Neuronal stem cell (in vitro differentiated cells): ENCODE measurements around the gene SLC25A1.

Source experiments
- DNase-seq: peaks from one replicate; pipeline ENCODE4 v3.0.0-alpha.2; 2013; ENCODE audit warnings: low spot score
- H2AFZ ChIP-seq: one replicate; pipeline ENCODE4 v1.6.1; 2013; ENCODE audit warnings: mild to moderate bottlenecking, low read length, inconsistent platforms
- H2AK5ac ChIP-seq: 2 replicates; pipeline ENCODE4 v1.6.1; 2013; ENCODE audit warnings: low read depth, mild to moderate bottlenecking, inconsistent platforms, low read length, moderate library complexity, mixed read lengths
- H2BK120ac ChIP-seq: 2 replicates; pipeline ENCODE4 v1.6.1; 2013; ENCODE audit warnings: low read depth, mild to moderate bottlenecking, inconsistent platforms, low read length, moderate library complexity, mixed read lengths
- H2BK12ac ChIP-seq: one replicate; pipeline ENCODE4 v1.6.1; 2013; ENCODE audit warnings: low read length, inconsistent platforms
- H2BK15ac ChIP-seq: 2 replicates; pipeline ENCODE4 v1.6.1; 2013; ENCODE audit warnings: mild to moderate bottlenecking, low read length, inconsistent platforms, mixed read lengths
- H2BK5ac ChIP-seq: one replicate; pipeline ENCODE4 v1.6.1; 2013; ENCODE audit warnings: inconsistent platforms, mild to moderate bottlenecking, low read length, moderate library complexity
- H3K14ac ChIP-seq: one replicate; pipeline ENCODE4 v1.6.1; 2013; ENCODE audit warnings: low read length, inconsistent platforms
- H3K18ac ChIP-seq: 2 replicates; pipeline ENCODE4 v1.6.1; 2013; ENCODE audit warnings: low read length, inconsistent platforms
- H3K23ac ChIP-seq: 2 replicates; pipeline ENCODE4 v1.6.1; 2013; ENCODE audit warnings: low read depth, mild to moderate bottlenecking, mixed read lengths, low read length, inconsistent platforms; ENCODE audit not compliant: poor library complexity
- H3K27ac ChIP-seq: replicated peaks from 3 replicates; pipeline ENCODE4 v1.5.1; 2013; ENCODE audit warnings: low read length, inconsistent platforms
- H3K27me3 ChIP-seq, 3 experiments: 2 replicates each; pipeline ENCODE4 v1.6.1; 2013; ENCODE audit warnings: low read length in 3 of 3, mild to moderate bottlenecking in 2 of 3, inconsistent platforms in 1 of 3, low read depth in 1 of 3, mixed read lengths in 1 of 3, moderate library complexity in 1 of 3; ENCODE audit not compliant: control insufficient read depth in 3 of 3, insufficient read depth in 3 of 3
- H3K36me3 ChIP-seq, 2 donors: replicated peaks in 1 of 2; 2 replicates each; pipeline ENCODE4 v1.6.1; 2013; ENCODE audit warnings: low read length in 2 of 2; ENCODE audit not compliant: control insufficient read depth in 2 of 2, insufficient read depth in 2 of 2
- H3K4ac ChIP-seq: 2 replicates; pipeline ENCODE4 v1.6.1; 2013; ENCODE audit warnings: inconsistent platforms, mild to moderate bottlenecking, low read length, moderate library complexity
- H3K4me1 ChIP-seq, 2 donors: 1 replicate in 1 of 2; 2 replicates in 1 of 2; pipeline ENCODE4 v1.6.1; 2013; ENCODE audit warnings: low read length in 2 of 2, low read depth in 1 of 2; ENCODE audit not compliant: control insufficient read depth in 2 of 2, insufficient read depth in 1 of 2
- H3K4me2 ChIP-seq: one replicate; pipeline ENCODE4 v1.6.1; 2013; ENCODE audit warnings: mild to moderate bottlenecking, low read length, inconsistent platforms; ENCODE audit not compliant: insufficient read depth, poor library complexity, severe bottlenecking
- H3K4me3 ChIP-seq, 2 donors: 2 replicates each; pipeline ENCODE4 v1.5.1; 2013; ENCODE audit warnings: low read length in 2 of 2, mild to moderate bottlenecking in 2 of 2, inconsistent platforms in 1 of 2, moderate library complexity in 1 of 2
- H3K79me1 ChIP-seq: one replicate; pipeline ENCODE4 v1.6.1; 2013; ENCODE audit warnings: low read depth, mild to moderate bottlenecking, inconsistent platforms, low read length, moderate library complexity
- H3K9ac ChIP-seq: one replicate; pipeline ENCODE4 v1.6.1; 2013; ENCODE audit warnings: mild to moderate bottlenecking, low read depth, low read length, inconsistent platforms; ENCODE audit not compliant: poor library complexity
- H3K9me3 ChIP-seq, 2 donors: replicated peaks in 1 of 2; 2 replicates each; pipeline versions ENCODE3 to v1.6.1; 2013; ENCODE audit warnings: low read length in 2 of 2, mild to moderate bottlenecking in 2 of 2, inconsistent platforms in 1 of 2, low read depth in 1 of 2, mixed read lengths in 1 of 2, moderate library complexity in 1 of 2; ENCODE audit not compliant: control insufficient read depth in 2 of 2, insufficient read depth in 1 of 2
- H4K8ac ChIP-seq: one replicate; pipeline ENCODE4 v1.6.1; 2013; ENCODE audit warnings: low read depth, mild to moderate bottlenecking, inconsistent platforms, low read length, moderate library complexity
- H4K91ac ChIP-seq: one replicate; pipeline ENCODE4 v1.6.1; 2013; ENCODE audit warnings: low read length, low read depth, mild to moderate bottlenecking, inconsistent platforms; ENCODE audit not compliant: poor library complexity
- WGBS, 2 donors: extraction: QIAGEN DNeasy Blood & Tissue Kit; methylation state at CpG; one replicate each; pipeline ENCODE4 v1.1.7; 2013; ENCODE audit warnings: missing lambda C conversion rate in 2 of 2, mixed read lengths in 1 of 2; ENCODE audit not compliant: insufficient read length in 2 of 2, insufficient replicate concordance in 1 of 2; ENCODE audit errors: extremely low coverage in 2 of 2; 5-methylcytosine and 5-hydroxymethylcytosine counted together

SLC25A1 gene

DNA sequence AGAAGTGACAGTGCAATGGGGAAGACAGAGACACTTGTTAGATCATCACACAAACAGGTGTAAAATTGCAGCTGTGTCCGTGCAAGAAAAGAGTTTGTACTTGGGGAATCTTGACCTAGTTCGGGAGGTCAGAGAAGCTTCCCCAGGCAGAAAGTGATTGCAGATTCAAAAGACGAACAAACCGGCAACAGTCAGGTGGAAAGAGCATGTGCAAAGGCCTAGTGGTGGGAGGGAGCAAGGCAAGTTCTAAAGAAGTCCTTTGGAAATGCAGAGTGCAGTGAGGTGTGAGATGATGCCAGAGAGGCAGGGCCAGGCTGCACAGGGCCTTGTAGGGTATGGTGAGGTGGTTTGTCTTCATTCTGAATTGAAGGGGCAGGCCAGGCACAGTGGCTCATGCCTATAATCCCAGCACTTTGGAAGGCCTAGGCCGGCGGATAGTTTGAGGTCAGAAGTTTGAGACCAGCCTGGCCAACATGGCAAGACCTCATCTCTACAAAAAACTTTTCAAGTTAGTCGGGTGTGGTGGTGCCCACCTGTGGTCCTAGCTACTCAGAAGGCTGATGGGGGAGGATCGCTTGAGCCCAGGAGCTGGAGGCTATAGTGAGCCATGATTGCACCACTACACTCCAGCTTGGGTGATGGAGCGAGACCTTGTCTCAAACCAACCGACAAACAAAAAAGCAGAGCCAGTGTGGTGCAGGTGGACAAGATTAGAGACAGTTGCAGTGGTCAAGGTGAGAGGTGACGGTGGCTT, 32.1 kb downstream of the SLC25A1 start:
- Histone ChIP-seq H3K9me3 (peaks cover 4% of the 10 kb centered on the region in 2 donors), H3K4me3 (no peak overlapping the region), H3K27ac (no peak overlapping the region), H2BK15ac (no peak overlapping the region), H2AFZ (no peak overlapping the region), H3K4me2 (no peak overlapping the region), H4K91ac (no peak overlapping the region), H2BK120ac (no peak overlapping the region), H4K8ac (no peak overlapping the region), H3K4me1 (peaks cover 3 to 4% of the 10 kb centered on the region in 2 donors), H3K27me3 (peaks cover 32 to 54% (median 53%) of the 10 kb centered on the region in 3 experiments), H2BK12ac (no peak overlapping the region), H2AK5ac (no peak overlapping the region), H3K36me3 (peaks cover 10 to 14% of the 10 kb centered on the region in 2 donors), H3K9ac (no peak overlapping the region), H3K23ac (no peak overlapping the region), H3K79me1 (peaks cover 3% of the 10 kb centered on the region), H2BK5ac (no peak overlapping the region), H3K14ac (no peak overlapping the region), H3K18ac (no peak overlapping the region), H3K4ac (no peak overlapping the region)
- no CpG with 5 or more reads among the region's 11 CpGs for WGBS, 2 donors
- no peak for DNase-seq

- peaks cover 3% of the 10 kb centered on the region for H3K79me1 ChIP-seq
- peak overlapping the region; percentile 85 for H2AFZ ChIP-seq
- whole genome bisulfite sequencing, 2 donors, result no CpG with 5 or more reads among the region's 17 CpGs
- no peak overlapping the region for H2BK12ac ChIP-seq
- no peak overlapping the region for H2BK15ac ChIP-seq
- H2BK5ac ChIP-seq, result no peak overlapping the region
- H3K4me1 ChIP-seq, result peaks cover 3 to 4% of the 10 kb centered on the region in 2 donors
- DNase-seq, result no peak
- H3K4me2 ChIP-seq, result peak overlapping the region; percentile 80
- H3K27ac ChIP-seq, result no peak overlapping the region
- H3K4me3 ChIP-seq, result peak overlapping the region; percentile 73 to 97
- no peak overlapping the region for H3K14ac ChIP-seq
- no peak overlapping the region for H2BK120ac ChIP-seq
- H4K8ac ChIP-seq, result peak overlapping the region; percentile 70
- peaks cover 9 to 33% (median 30%) of the 10 kb centered on the region in 3 experiments for H3K27me3 ChIP-seq
- H3K36me3 ChIP-seq, result peaks cover 31 to 38% of the 10 kb centered on the region in 2 donors
- H3K4ac ChIP-seq, result no peak overlapping the region
- H2AK5ac ChIP-seq, result peak overlapping the region; percentile 73
- peak overlapping the region; percentile 96 for H3K18ac ChIP-seq
- peak overlapping the region; percentile 99 for H3K23ac ChIP-seq
- peak overlapping the region; percentile 98 for H3K9ac ChIP-seq
- H4K91ac ChIP-seq, result no peak overlapping the region
- H3K9me3 ChIP-seq, result peaks cover 0 to 2% of the 10 kb centered on the region in 2 donors
These were observed 34.6 kb downstream of the SLC25A1 start for GRCh38 chr22:19143967-19144400.

DNA sequence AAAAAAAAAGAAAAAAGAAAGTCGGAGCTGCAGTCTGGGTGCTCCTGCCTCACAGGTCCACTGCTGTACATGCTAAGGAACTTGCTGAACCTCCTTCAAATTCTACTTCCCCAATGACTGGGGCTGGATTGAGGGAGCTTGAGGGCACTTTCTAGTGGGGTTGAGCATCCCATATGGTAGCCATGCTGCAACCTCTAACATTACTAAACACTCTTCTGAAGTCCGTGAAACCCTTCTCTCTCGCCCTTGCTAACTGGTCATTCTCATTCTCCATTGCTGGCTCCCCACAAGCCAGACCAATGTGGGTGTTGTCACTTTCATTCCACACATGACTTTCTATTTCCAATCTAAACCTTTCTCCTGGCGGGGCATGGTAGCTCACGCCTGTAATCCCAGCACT, 35.3 kb downstream of the SLC25A1 start:
- H3K27me3 ChIP-seq, result peaks cover 2 to 26% (median 22%) of the 10 kb centered on the region in 3 experiments
- H2BK15ac ChIP-seq, result no peak overlapping the region
- H4K91ac ChIP-seq, result no peak overlapping the region
- no peak overlapping the region for H2BK12ac ChIP-seq
- H3K4me2 ChIP-seq, result no peak overlapping the region
- no peak overlapping the region for H3K14ac ChIP-seq
- H3K9ac ChIP-seq, result no peak overlapping the region
- no peak overlapping the region for H2BK5ac ChIP-seq
- peaks cover 3 to 4% of the 10 kb centered on the region in 2 donors for H3K4me1 ChIP-seq
- H3K4me3 ChIP-seq, result peak overlapping the region in 1 of 2 donors; percentile 73
- no peak overlapping the region for H3K23ac ChIP-seq
- no peak overlapping the region for H3K4ac ChIP-seq
- H3K36me3 ChIP-seq, result peaks cover 38 to 46% of the 10 kb centered on the region in 2 donors
- peaks cover 0 to 2% of the 10 kb centered on the region in 2 donors for H3K9me3 ChIP-seq
- peaks cover 3% of the 10 kb centered on the region for H3K79me1 ChIP-seq
- H4K8ac ChIP-seq, result no peak overlapping the region
- H3K27ac ChIP-seq, result no peak overlapping the region
- H2AK5ac ChIP-seq, result no peak overlapping the region
- H3K18ac ChIP-seq, result no peak overlapping the region
- DNase-seq, result no peak
- H2AFZ ChIP-seq, result no peak overlapping the region
- WGBS, 2 donors, result no CpG with 5 or more reads among the region's 5 CpGs
- no peak overlapping the region for H2BK120ac ChIP-seq

GRCh38 chr22:19142394-19142793, 36.1 kb downstream of the SLC25A1 start:
- H3K4me3 ChIP-seq, result peak overlapping the region in 1 of 2 donors; percentile 29
- H4K8ac ChIP-seq, result no peak overlapping the region
- H3K27ac ChIP-seq, result no peak overlapping the region
- no CpG with 5 or more reads among the region's 9 CpGs for WGBS, 2 donors
- DNase-seq, result no peak
- H2BK120ac ChIP-seq, result no peak overlapping the region
- H3K18ac ChIP-seq, result no peak overlapping the region
- no peak overlapping the region for H3K4me2 ChIP-seq
- H3K4ac ChIP-seq, result no peak overlapping the region
- peaks cover 0 to 2% of the 10 kb centered on the region in 2 donors for H3K9me3 ChIP-seq
- no peak overlapping the region for H3K23ac ChIP-seq
- no peak overlapping the region for H3K9ac ChIP-seq
- H3K36me3 ChIP-seq, result peaks cover 45 to 54% of the 10 kb centered on the region in 2 donors
- H4K91ac ChIP-seq, result no peak overlapping the region
- no peak overlapping the region for H2AFZ ChIP-seq
- H3K27me3 ChIP-seq, result peaks cover 0 to 17% (median 14%) of the 10 kb centered on the region in 3 experiments
- H2AK5ac ChIP-seq, result peak overlapping the region; percentile 27
- no peak overlapping the region for H2BK5ac ChIP-seq
- peaks cover 3 to 4% of the 10 kb centered on the region in 2 donors for H3K4me1 ChIP-seq
- no peak overlapping the region for H2BK15ac ChIP-seq
- no peak overlapping the region for H3K14ac ChIP-seq
- H3K79me1 ChIP-seq, result peaks cover 3% of the 10 kb centered on the region
- H2BK12ac ChIP-seq, result no peak overlapping the region
